Uterus (tissue), 2 donors: ENCODE measurements around the gene TLCD4.

Experiments used
- CTCF ChIP-seq, 4 experiments: fragments of 200-600 bp in 2 of 4; fragments of 450-650 bp in 2 of 4; sonication (generic) in 2 of 4; IDR thresholded peaks; one replicate each; pipeline ENCODE4 v1.5.1; 2016 to 2019; ENCODE audit warnings: antibody characterized with exemption in 4 of 4, mild to moderate bottlenecking in 2 of 4, moderate library complexity in 1 of 4
- POLR2A ChIP-seq, 2 donors: fragments of 450-650 bp; IDR thresholded peaks; one replicate each; pipeline ENCODE4 v1.6.1; 2016; ENCODE audit warnings: antibody characterized with exemption in 2 of 2, mild to moderate bottlenecking in 1 of 2, moderate library complexity in 1 of 2

DNA sequence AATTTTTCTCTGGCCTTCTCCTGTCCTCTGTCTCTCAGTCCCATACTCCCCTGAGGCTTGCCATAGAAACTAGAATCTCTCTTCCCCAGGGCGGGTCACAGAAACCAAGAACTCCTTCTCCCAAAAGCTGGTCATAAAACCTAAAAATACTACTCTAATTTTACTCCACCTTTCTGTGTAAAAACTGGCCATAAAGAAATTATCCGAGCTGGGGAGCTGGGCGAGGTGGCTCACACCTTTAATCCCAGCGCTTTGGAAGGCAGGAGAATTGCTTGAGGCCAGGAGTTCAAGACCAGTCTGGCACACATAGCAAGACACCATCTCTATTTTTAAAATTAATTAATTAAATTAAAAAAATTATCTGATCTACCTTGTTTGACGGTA, 47.5 kb upstream of the TLCD4 start:
- TF ChIP-seq POLR2A (IDR thresholded peaks at IDR 0.05) (no peak), CTCF (IDR thresholded peaks at IDR 0.05) (no peak)
